ENCODE results near the gene NSD2. TPM values are rescaled to one million over a fixed set of nuclear protein-coding genes. Genes with fewer than 3 reads are reported as not detected.

The NSD2 gene
- total RNA-seq, 1 donor from 2014 or later = 138 TPM

DNA sequence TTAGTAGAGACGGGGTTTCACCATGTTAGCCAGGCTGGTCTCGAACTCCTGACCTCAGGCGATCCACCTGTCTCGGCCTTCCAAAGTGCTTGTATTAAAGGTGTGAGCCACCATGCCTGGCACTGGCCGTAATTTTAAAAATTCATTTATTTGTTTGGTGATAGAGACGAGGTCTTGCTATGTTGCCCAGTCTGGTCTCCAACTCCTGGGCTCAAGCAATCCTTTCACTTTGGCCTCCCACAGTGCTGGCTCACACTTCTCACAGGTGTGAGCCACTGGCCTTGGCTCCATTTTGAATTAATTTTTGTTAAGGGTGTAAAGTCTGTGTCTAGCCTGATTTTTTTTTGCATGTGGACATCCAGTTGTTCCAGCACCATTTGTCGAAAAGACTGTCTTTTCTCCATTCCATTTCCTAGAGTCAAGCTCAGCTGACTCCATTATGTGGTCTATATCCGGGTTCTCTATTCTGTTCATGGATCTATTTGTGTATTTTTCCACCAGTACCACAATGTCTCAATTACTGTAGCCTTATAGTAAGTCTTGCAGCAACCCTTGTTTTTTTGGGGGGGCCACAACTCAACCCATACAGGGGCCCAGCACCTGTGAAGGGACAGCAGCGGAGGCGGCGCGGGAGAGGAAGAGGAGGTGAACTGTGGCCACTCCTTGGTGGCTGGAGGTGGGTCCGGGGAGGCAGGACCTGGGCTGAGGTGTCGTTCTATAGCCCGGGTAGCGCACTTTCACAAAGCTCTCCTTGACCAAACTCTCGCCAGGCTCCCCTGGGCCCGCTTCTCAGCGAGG lies 1.5 kb upstream of the NSD2 start:
- no peak overlapping the region for H3K27ac Mint-ChIP-seq (ENCODE audit: unreplicated experiment)
- DNase-seq = no peak
- H3K4me3 Mint-ChIP-seq (ENCODE audit: unreplicated experiment) = peak overlapping the region; percentile 86
- no peak for TF ChIP-seq CTCF (IDR thresholded peaks at IDR 0.05; ENCODE audit: partially characterized antibody, unreplicated experiment)
- peaks cover 8% of the 10 kb centered on the region for H3K9me3 Mint-ChIP-seq (ENCODE audit: unreplicated experiment)
- H3K4me1 Mint-ChIP-seq (ENCODE audit: low read depth, unreplicated experiment) = peaks cover 10% of the 10 kb centered on the region
- no peaks in the 10 kb centered on the region for H3K36me3 Mint-ChIP-seq (ENCODE audit: unreplicated experiment)
- H3K27me3 Mint-ChIP-seq (ENCODE audit: unreplicated experiment) = peaks cover 11% of the 10 kb centered on the region

- TF ChIP-seq CTCF (IDR thresholded peaks at IDR 0.05; ENCODE audit: partially characterized antibody, unreplicated experiment) = no peak
- no peaks in the 10 kb centered on the region for H3K36me3 Mint-ChIP-seq (ENCODE audit: unreplicated experiment)
- peak overlapping the region; percentile 86 for H3K4me3 Mint-ChIP-seq (ENCODE audit: unreplicated experiment)
- peaks cover 8% of the 10 kb centered on the region for H3K9me3 Mint-ChIP-seq (ENCODE audit: unreplicated experiment)
- H3K27ac Mint-ChIP-seq (ENCODE audit: unreplicated experiment) = no peak overlapping the region
- peaks cover 11% of the 10 kb centered on the region for H3K27me3 Mint-ChIP-seq (ENCODE audit: unreplicated experiment)
- DNase-seq = peak; percentile 83
- peaks cover 10% of the 10 kb centered on the region for H3K4me1 Mint-ChIP-seq (ENCODE audit: low read depth, unreplicated experiment)
Observed at GRCh38 chr4:1870328-1870577, 940 bp upstream of the NSD2 start.

DNA sequence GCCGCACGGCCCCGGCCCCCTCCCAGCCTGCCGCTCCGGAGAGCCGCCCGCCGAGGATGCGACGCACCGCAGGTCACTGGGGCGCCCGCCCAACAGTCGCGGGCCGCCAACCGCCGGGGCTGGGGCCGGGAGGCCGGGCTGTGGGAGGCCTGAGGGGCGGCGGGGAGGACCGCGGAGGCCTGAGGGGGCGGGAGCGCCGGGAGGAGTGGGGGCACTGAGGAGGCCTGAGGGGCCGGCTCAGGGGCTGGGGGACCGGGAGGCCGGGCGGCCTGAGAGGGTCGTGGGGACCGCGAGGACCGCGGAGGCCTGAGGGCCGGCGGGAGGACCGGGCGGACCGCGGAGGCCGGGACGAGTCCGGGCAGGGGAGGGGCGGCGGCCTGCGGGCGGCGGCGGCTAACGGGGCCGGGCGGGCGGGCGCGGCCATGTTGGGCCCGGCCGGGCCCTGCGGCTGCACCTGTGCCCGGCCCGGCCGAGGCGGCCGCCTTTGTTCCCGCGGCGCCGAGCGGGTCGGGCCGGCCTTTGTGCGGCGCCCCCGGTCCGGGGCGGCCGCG lies 353 bp downstream of the NSD2 start:
- Mint-ChIP-seq H3K27ac (ENCODE audit: unreplicated experiment) (no peak overlapping the region), H3K9me3 (ENCODE audit: unreplicated experiment) (peaks cover 8% of the 10 kb centered on the region), H3K4me3 (ENCODE audit: unreplicated experiment) (no peak overlapping the region), H3K4me1 (ENCODE audit: low read depth, unreplicated experiment) (peaks cover 10% of the 10 kb centered on the region), H3K36me3 (ENCODE audit: unreplicated experiment) (no peaks in the 10 kb centered on the region), H3K27me3 (ENCODE audit: unreplicated experiment) (peaks cover 10% of the 10 kb centered on the region)
- TF ChIP-seq CTCF (IDR thresholded peaks at IDR 0.05; ENCODE audit: partially characterized antibody, unreplicated experiment) = no peak
- peak; percentile 71 for DNase-seq

DNA sequence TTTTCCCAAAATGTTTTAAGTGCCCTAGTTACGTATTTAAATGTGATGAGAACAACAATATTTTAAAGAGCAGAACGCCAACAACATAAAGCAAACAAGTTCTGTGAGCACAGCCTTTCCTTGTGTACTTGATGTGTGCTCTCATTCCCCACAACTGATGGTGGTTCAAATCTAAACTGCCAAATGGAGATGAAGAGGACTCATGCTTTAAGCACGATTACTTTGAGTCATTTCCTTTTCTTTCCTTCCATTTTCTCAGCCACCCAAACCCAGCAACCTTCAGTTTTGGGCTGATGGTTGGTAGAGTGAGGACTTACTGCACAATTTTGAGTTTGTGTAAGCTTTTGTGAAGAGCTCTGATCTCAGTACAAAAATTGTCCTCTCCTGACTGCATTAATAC lies 1.7 kb downstream of the NSD2 start:
- Mint-ChIP-seq H3K27ac (ENCODE audit: unreplicated experiment) (peak overlapping the region; percentile 77), H3K9me3 (ENCODE audit: unreplicated experiment) (peaks cover 8% of the 10 kb centered on the region), H3K27me3 (ENCODE audit: unreplicated experiment) (peaks cover 8% of the 10 kb centered on the region), H3K4me3 (ENCODE audit: unreplicated experiment) (peak overlapping the region; percentile 91), H3K36me3 (ENCODE audit: unreplicated experiment) (no peaks in the 10 kb centered on the region), H3K4me1 (ENCODE audit: low read depth, unreplicated experiment) (peaks cover 7% of the 10 kb centered on the region)
- TF ChIP-seq CTCF (IDR thresholded peaks at IDR 0.05; ENCODE audit: partially characterized antibody, unreplicated experiment) = no peak
- no peak for DNase-seq

DNA sequence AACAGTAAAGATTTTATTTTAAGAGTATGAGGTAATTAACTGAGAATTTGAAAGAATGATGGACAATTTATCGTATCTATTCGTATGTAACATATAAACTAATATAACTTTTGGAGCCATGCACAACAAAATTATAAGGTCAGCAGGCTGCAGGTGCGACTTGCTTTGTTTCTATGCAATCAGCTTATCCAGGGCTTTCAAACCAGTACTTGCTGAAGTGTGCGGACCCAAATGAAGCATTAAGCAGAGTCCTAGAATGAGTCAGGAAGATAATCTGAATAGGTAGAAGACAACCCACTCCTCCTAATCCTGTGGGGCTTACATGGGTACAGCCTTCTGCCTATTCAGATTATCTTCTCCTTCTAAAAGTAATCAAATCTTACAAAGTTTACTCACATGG lies 2.1 kb downstream of the NSD2 start:
- Mint-ChIP-seq H3K27me3 (ENCODE audit: unreplicated experiment) (peaks cover 8% of the 10 kb centered on the region), H3K4me3 (ENCODE audit: unreplicated experiment) (peak overlapping the region; percentile 91), H3K9me3 (ENCODE audit: unreplicated experiment) (peaks cover 9% of the 10 kb centered on the region), H3K36me3 (ENCODE audit: unreplicated experiment) (no peaks in the 10 kb centered on the region), H3K27ac (ENCODE audit: unreplicated experiment) (no peak overlapping the region), H3K4me1 (ENCODE audit: low read depth, unreplicated experiment) (peaks cover 7% of the 10 kb centered on the region)
- TF ChIP-seq CTCF (IDR thresholded peaks at IDR 0.05; ENCODE audit: partially characterized antibody, unreplicated experiment) = no peak
- DNase-seq = no peak
